GM18502 (cell line): ENCODE data around the gene C4orf50.
"Not testable (repeated sequence)": the region's sequence is repeated elsewhere in the genome, so short reads cannot be mapped to it uniquely, and the experiment has no call there.

Experiments
- ATAC-seq: cut with Tn5 transposase; IDR thresholded peaks from one replicate; pipeline ENCODE4 v1.9.1; 2021; ENCODE audit warnings: mild to moderate bottlenecking; ENCODE audit not compliant: unreplicated experiment, poor library complexity

The C4orf50 gene

DNA sequence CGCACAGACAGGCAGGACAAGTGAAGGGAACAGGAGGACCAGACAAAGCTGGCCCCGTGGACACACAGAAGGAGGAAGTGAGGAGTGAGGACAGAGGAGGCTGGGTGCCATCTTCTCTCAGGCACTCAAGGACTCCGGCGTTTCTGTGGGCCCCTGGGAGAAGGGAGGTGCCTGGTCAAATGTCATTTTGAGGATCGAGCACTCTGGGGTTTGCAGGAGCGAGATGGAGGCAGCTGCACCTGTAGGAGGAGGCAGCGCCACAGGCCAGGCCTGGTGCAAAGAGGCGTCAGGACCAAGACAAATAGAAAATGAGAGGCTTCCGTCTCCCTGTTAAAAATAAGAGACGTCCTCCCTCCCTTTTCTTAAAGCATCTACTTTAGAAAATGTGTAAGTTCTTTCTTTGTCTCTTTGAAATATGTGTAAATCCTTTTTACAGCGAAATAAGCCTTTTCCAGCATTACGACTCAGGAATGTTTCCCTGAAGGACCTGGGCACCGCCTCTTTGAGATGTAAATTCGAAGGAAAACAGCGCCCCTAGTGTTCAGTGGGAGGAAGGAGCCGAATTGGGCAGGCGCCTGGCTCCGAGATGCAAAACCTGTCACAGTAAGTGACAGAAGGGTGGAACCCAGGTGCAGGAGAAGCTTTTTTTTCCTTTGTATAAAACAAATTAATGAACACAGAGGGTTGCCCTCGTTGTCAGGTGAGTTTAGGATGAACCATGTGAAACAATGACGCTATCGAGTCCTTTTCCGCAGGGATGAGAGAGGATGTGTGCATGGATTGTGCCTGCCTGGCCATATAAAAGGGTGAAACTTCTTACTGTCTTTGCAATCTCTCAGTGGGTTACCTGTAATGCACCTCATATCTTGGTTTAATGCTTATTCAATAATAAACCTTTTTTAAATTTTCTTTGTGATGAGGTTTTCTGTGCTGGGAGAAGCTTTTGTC is 1.4 kb upstream of the C4orf50 start:
- no peak for ATAC-seq

DNA sequence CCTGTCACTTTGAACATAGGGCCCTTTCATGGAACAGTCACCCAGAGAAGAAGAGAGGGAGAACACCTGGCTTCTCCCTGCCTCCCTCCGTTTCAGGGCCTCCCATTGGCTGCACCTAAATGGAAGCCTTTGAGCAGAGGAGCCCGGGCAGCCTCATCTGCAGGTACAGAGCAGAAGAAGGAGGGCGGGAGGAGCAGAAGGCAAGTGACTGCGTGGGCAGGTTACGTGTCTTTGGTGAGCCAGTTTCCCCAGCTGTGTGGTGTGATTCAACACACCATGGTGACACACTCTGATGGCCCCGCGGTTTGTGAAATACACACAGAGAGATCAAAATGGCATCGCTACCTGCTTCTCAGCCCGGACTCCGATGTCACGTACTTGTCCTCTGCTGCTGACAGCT is 431 bp downstream of the C4orf50 start:
- ATAC-seq: no peak

DNA sequence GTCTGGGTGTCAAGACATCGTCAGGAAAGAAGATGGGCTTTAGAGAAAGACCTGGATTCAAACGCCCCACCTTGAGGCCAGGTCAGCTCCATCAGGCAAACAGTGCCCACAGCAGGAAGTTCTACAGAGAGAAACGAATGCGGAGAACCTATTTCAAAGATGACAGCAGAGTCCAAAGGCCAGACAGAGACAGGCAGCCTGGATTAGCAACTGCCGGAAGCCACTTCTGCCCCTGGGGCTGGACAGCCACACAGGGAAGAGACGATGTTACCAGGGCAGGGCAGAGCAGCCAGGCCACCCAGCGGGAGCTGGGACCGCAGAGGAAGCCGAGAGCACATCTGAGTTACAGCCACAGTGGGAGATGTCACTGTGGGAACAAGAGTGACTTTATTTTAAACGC is 1.2 kb downstream of the C4orf50 start:
- ATAC-seq: no peak

DNA sequence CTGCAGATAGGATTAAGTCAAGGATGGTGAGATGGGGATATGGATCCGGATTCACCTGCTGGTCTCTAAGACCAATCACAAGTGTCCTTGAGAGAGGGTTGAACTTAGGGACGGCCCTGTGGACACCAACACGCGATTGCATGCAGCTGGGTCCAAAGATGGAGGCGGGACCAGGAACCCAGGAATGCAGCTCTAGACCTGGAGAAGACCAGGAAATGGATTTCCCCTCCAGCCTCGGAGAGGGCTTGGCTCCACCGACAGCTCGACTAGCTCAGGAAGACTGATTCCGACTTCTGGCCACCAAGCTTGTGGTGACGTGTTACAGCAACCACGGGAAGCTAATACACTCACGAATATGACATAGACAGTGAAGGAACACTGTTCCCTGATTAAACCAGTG is 4.7 kb downstream of the C4orf50 start:
- no peak for ATAC-seq

DNA sequence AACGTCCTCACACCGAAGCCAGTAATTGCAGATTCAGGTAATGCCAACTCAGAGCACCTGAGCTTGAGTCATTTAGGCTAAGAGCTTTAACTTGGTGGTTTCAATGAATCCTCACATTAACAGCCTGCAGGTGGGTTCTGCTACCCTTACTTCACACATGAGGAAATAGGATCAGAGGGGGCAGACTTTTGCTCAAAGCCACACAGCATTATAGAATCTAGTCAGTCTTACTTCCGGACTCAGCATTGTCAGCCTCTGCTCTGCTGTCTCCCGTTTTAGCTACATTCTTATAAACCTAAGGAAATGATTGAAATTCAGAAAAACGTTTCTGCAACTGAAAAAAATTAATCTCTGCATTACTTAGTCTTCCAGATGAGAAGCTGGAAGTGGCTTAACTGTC is 6.0 kb downstream of the C4orf50 start:
- ATAC-seq: no peak

DNA sequence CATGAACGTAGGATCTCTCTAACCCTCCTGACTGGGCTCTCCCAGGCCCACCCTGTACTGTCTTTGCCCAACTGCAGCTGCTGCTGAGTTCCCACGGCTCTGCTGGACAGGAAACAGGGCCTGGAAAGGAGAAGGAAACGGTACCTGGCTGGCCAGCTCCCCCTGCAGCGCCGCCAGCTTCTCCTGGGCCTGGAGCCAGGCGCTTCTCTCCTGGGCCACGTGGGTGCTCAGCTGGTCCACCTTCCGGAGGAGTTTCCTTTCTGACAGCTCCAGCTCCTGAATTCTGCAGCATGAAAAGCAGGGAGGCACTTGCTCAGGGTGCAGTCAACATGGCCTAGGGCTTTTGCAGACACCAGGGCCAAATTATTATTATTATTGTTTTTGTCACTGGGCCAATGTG is 6.5 kb downstream of the C4orf50 start:
- no peak for ATAC-seq

DNA sequence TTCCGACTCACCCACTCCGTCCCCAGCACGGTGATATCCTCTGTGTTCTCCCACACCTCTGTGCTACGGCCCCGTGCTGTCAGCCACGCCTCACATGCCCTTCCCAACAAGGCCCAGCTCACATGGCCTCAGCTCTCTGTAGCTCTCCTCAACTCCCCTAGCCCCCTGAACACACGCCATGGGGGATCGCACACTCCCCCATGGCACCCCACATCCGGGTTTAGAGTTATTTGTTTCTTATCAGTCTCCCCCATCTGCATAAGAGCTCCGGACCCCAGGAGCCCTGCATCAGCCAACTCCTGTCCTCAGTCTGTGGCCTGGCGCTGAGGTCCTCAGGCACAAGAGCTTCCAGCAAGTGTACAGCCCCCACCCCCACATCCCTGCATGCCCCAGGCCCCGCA is 7.0 kb downstream of the C4orf50 start:
- no peak for ATAC-seq

DNA sequence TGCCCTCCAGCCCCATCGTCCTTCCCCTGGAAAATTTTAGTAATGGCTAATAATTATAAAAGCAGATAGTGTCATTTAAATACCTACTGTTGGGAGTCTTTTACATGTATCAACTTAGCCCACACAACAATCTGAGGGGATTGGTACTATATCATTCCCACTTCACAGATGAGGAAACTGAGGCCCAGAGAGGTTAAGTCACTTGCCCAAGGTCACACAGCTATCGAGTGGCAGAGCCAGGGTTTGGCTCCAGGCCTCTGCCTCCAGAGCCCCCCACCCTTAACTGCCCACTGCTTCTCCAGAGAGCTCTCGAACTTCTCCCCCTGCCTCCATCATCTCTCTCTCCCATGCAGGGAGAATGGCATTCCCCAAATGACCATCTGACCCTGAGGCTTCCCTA is 7.4 kb downstream of the C4orf50 start:
- no peak for ATAC-seq

DNA sequence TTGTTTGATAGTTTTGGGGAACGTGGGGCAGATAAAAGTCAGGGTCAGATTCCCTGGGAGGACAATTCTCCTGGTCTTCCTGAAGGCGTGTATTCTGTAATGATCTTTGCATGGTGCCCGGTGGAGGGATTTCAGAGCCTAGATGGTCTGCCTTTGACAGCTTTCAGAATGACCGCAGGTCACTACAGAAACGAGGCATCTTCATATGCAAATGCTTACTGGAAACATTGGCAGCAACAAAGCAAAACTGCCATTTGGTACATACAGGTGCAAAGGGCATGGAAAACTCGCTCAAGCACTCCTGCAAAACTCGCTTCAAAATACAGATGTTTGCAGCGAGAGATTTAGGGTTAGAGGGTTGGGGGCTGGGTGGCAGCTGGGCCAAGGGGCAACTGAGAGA is 8.8 kb downstream of the C4orf50 start:
- no peak for ATAC-seq

DNA sequence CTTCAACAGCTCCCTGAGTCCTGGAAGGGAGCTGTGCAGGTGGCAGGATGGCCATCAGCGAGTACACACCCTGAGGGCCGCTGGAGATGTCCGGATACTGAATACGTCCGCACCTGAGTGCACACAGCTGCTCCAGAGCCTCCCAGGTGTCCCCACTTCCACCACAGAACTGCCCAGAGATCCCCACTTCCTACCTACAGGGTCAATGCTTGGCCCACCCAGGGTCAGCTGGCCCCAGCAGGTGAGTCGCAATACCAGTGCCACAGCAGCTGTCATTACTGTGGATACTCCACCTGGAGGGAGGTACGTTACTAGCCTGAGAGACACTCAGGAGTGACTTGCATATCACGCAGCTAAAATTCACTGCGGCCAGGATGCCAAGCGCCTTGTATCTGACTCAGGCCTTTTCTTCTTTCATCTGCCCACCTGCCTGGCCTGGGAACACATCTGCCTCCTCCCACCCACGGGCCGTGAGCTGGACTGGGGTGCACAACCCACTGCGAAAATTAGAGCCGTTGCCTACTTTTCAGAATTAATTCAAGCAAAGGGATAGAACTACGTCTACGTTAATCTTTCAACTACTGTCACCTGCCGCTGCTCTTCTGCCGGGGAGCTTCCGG is 9.4 kb downstream of the C4orf50 start:
- ATAC-seq: no peak

DNA sequence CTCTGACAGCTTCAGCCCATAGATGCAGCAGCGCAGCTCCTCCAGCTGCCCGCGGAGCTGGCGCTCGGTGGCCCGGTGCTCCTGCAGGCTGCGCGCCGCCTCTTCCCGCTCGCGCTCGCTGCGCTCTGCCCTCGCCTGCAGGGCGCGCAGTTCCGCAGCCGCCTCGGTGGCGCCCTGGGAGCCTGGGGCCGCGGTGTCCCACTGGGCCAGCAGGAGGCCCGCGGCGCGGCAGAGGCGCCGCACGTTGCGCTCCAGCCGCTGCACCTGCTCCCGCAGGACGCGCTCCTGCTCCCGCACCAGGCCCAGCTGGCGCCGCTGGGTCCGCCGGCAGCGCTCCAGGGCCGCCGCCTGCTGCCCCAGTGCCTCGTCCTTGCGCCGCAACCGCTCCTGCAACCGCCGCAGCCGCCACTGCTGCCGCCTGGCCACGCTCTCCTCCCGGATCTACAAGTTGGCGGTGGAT is 10.1 kb downstream of the C4orf50 start:
- ATAC-seq: no peak

DNA sequence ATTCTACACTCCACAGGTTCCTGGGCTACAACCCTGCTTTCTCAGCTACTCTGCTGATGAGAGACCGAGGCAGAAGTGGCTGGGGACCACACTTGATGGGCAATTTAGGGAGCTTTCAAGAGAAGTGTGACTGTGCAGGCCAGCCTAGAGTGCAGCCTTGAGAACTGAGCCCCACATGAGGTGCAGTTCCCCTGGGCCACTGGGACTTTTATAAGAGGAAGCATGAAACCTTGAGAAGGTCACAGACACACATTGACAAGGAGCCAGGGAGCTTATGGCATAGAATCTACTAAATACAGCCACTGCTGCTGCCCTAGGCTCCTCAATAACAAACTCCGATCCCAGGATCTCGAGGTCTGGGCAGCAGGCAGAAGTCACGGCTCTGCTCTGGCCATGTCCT is 13.1 kb downstream of the C4orf50 start:
- no peak for ATAC-seq

DNA sequence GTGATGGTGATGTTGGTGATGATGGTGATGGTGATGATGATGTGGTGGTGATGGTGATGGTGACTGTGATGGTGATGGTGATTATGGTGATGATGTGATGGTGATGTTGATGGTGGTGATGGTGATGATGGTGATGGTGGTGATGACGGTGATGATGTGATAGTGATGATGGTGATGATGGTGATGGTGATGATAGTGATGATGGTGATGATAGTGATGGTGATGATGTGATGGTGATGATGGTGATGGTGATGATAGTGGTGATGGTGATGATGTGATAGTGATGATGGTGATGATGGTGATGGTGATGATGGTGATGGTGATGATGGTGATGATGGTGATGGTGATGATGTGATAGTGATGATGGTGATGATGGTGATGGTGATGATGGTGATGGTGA is 14.7 kb downstream of the C4orf50 start:
- not testable (repeated sequence) for ATAC-seq

DNA sequence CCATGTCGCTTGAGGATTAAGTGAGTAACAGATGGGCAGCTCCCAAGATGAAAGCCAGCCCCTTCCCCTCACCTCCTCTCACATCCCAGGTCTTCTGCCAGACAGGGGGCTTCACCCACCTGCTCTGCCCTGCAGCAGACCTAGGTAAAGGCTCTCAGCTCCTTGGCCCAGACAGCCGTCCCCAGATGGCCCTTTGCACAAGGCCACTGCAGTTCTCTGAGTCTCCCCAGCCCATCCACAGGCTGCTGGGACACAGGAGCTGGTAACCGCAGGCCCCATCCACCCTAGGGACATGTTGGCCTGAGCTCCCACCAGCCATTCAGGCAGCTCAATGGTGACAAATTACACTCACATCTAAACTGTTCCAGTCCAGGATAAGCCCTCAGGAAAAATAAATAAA is 15.3 kb downstream of the C4orf50 start:
- ATAC-seq: no peak

DNA sequence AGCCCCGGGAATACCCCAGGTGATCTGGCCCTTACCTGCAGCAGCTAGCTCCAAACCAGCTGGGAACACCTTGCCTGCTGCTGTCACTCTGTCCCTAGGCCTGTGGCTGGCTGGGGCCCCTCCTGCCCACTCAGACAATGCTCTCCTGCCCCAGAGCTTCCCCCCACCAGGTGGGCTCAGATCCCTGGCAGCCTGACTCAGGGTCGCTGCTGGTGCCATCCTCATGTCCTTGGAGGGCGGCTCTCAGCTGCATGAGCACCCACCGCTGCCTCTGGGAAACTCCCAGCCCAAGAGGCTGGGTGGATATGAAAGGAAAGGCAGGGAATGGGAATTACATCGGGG is 15.8 kb downstream of the C4orf50 start:
- ATAC-seq: no peak

DNA sequence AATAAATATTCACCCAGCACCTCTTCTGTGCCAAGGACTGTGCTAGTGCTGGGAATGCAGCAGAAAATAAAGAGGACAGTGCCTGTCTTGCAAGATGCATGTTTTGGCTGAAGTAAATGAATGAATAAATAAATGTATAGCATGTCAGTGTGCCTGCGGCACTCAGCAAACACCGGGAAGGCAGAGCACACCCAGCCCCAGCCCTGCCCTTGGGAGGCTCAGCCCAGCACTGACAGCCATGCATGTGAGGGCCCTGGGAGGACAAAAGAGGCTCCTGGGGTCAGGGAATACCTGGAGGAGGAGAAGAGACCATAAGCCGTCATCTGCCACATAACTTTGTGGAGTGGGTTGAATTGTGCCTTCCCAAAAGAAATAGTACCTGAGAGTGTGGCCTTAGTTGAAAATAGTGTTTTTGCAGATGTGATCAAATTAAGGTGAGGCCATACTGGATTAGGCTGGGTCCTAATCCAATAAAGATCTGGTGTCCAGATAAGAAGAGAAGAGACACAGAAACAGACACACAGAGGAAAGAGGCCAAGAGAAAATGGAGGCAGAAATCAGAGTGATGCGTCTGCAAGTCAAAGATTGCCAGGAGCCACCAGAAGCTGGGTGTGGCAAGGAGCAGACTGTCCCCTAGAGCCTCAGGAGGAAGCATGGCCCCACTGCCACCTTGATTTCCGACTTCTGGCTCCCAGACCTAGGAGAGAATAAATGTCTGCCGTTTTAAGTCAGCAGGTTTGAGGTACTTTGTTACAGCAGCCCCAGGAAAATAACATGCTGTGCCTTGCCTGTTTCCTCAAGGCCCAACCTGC is 16.3 kb downstream of the C4orf50 start:
- no peak for ATAC-seq

DNA sequence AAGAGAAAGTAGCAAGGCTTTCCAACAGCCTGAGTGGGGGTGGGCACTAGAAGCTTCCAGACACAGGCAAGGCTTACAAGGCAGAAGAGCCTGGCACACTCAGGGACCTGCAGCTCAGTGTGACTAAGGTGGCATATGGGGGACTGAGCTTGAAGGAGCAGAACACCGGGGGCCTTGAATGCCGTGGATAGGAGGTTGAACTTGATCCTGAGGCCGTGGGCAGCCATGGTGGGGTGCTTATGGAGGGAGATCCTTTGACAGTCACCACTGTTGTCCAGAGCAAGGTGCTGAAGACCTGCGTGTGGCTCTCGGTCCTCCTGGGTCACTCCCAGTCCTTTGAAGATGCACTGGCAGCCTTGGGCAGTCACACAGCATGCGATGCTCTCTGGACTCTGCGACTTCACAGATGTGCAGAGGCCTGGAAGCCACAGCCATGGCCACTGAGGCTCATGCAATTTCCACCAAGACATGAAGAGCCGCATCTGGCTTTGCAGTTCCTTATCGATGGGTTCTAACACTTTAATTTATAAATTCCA is 18.3 kb downstream of the C4orf50 start:
- ATAC-seq: no peak

DNA sequence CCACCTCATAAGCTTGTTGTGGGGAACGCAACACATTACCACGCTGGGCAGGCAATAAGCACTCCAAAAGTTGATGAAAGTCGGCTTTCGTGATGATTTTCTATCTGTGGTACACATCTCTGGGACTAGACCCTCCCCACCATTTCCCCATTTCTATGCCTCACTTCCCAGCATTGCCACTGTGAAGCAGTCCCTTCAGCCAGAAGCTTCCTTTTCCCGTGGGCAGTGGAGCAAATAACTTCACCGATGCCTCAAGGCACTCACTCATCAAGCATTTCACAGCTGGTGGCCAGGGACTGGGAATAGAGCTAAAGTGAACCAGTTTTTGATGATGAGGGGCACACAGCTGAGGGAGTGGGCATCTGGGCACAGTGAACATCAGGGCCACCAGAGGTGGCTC is 18.9 kb downstream of the C4orf50 start:
- ATAC-seq: no peak

DNA sequence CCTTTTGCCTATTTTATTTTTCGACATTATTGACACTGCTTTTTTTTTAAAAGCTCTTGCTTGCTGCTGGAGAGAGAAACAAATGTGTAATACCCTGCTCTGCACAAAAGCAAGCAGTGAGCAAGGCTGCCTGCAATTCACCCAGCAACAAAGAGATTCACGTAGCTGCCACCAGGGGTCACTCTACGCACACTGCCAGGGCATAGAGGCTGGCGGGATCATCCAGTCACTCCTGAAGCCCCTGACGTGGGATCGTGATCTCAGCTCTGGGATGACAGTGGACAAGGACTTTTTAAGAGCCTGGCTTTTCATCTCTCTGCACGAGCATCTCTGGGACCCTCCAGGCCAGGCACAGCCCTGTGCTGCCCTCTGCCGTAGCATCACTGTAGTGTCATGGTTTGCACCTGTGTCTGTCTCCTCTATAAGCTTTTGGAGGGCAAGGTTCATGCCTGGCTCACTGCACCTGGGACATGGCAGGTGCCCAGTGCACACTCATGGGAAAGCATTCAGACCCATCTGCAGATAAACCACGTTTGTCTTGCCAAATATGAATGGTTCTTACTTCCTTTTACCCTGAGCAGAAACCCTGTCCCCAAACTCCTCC is 19.8 kb downstream of the C4orf50 start:
- no peak for ATAC-seq

DNA sequence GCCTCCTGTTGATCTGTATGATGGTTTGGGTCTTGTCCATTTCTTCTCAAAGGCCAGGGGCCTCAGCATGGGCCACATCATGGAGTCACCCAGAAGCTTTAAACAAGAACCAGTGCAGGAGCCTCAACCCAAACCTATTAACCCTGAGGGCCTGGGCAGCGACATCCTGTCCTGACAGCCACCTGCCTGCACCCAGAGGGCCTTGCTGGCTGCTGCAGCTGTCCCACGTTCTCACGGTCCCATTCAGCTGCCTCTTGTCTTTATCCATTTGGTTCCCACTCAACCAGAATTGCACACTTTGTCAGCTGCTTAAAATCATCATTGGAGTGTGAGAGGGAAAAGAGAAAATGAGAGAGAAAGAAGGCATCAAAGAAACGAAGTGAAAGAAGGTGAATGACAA is 21.6 kb downstream of the C4orf50 start:
- no peak for ATAC-seq
